Measurements from ENCODE around the gene BRF1. TPM values are rescaled to one million over a fixed set of nuclear protein-coding genes. Genes with fewer than 3 reads are reported as not detected.

Gene BRF1
- total and polyA plus RNA-seq, 2 of the 8 experiments (the other 6 are each of a cell fraction or from before 2014, with no cell fraction given): 7.7 to 18.3 TPM

DNA sequence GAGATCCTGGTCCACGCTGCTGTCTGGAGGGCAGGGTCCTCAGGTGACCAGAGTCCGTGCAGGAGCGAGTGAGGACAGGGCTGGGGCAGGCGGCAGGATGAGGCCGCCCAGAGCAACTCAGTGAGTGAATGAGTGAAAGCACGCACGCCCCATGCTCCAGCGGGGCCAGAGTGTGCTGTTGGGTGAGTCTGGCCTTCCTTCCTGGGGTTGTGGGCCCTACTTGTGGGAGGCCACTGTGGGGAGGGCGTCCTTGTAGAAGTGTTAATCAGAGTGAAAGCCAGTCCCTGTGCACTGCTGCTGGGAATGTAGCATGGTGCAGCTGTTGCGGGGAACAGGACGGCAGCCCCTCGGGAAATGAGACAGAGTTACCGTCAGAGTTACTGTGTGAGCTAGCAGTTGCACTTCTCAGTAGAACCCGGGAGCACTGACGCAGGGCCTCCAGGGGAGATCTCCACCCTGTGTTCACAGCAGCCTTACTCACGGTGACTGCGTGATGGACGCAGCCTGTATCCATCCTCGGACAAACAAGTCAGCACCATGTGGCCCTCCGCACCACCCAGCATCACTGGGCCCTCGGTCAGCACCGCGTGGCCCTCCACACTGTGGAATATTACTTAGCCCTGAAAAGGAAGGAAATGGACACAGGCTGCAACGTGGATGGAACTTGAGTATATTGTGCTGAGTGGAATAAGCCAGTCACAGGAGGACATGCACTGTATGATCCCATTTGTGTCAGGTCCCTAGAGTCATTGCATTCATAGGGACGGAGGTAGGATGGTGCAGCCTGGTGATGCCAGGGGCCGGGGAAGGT lies 35.9 kb upstream of the BRF1 start:
- peaks cover 19 to 46% of the 10 kb centered on the region in 2 experiments for H4K20me1 ChIP-seq (replicated peaks in 1 of 2; ENCODE audit: control insufficient read depth in 1 of 2, insufficient read depth in 2 of 2, low read length in 2 of 2)
- TF ChIP-seq KDM1A (IDR thresholded peaks at IDR 0.05; ENCODE audit: borderline replicate concordance, low read length) (peak; percentile 25; the same call in 1 of the 2 replicates), SUZ12 (IDR thresholded peaks at IDR 0.05; ENCODE audit: low read length) (no peak)
- peak overlapping the region; percentile 35; the same call in 1 of the 2 replicates for H2BK5ac ChIP-seq (ENCODE audit: low read depth, low read length)
- peaks cover 0 to 8% (median 1%) of the 10 kb centered on the region in 4 experiments; a peak in 3 of 7 replicates for H3K4me1 ChIP-seq (replicated peaks in 1 of 4; ENCODE audit: control insufficient read depth in 3 of 4, insufficient read depth in 4 of 4, low read length in 3 of 4)
- no peak overlapping the region for H2BK15ac ChIP-seq (ENCODE audit: low read length)
- H3K56ac ChIP-seq (replicated peaks; ENCODE audit: insufficient read length, low read depth, low read length): no peak overlapping the region
- no peak overlapping the region for H4K91ac ChIP-seq (replicated peaks; ENCODE audit: insufficient read length, low read length)
- no peaks in the 10 kb centered on the region for H3K27me3 ChIP-seq (replicated peaks in 1 of 4; ENCODE audit: control insufficient read depth in 3 of 4, extremely low read depth in 1 of 4, insufficient read depth in 3 of 4, low read length in 3 of 4)
- H3K23ac ChIP-seq (ENCODE audit: insufficient read length): no peak overlapping the region
- CTCF ChIA-PET (ENCODE audit: partially characterized antibody): interaction anchor here (0.8 to 1.1 kb wide), 3 partner anchors 9 to 35 kb away, joined by 3 to 4 read pairs (median 4); partner anchors contain the start of gene BRF1
- H3K27ac ChIP-seq (ENCODE audit: low read depth, low read length): no peak overlapping the region
- H3K14ac ChIP-seq (ENCODE audit: insufficient read length): no peak overlapping the region
- H3K23me2 ChIP-seq (ENCODE audit: low read depth, low read length): no peaks in the 10 kb centered on the region
- no peaks in the 10 kb centered on the region for H3K9me3 ChIP-seq (ENCODE audit: insufficient read depth in 2 of 2, low read depth in 1 of 2, low read length in 1 of 2)
- peaks cover 0 to 48% of the 10 kb centered on the region in 2 experiments; a peak in 2 of 4 replicates for H3K79me2 ChIP-seq (ENCODE audit: control insufficient read depth in 1 of 2, insufficient read depth in 2 of 2, low read length in 2 of 2)
- WGBS, 2 experiments (ENCODE audit: extremely low coverage in 1 of 2, insufficient coverage in 1 of 2, insufficient read length in 1 of 2, insufficient replicate concordance in 2 of 2, low coverage in 1 of 2, low lambda C conversion rate in 2 of 2, missing lambda C conversion rate in 1 of 2): 91% methylated on average over 26 of the region's 26 CpGs; no CpG with 5 or more reads in 1 of the 2 experiments
- H3K9ac ChIP-seq (replicated peaks in 1 of 4; ENCODE audit: extremely low read depth in 1 of 4, low read depth in 3 of 4, low read length in 3 of 4): no peak overlapping the region
- H2AK5ac ChIP-seq (ENCODE audit: low read depth, low read length): no peak overlapping the region
- H4K5ac ChIP-seq (ENCODE audit: insufficient read length, low read depth, low read length): no peak overlapping the region
- H3K18ac ChIP-seq (ENCODE audit: extremely low read depth, low read length): no peak overlapping the region
- no peak overlapping the region for H4K8ac ChIP-seq (ENCODE audit: extremely low read depth, insufficient read depth, low read length)
- no peak overlapping the region for H3K4me2 ChIP-seq (ENCODE audit: insufficient read depth in 1 of 2, low read depth in 2 of 2, low read length in 2 of 2)
- H3K4ac ChIP-seq (replicated peaks; ENCODE audit: insufficient read length, low read depth, low read length): no peak overlapping the region
- no peak for FAIRE-seq
- no peak overlapping the region for H2BK120ac ChIP-seq (replicated peaks; ENCODE audit: low read depth, low read length)
- no peak overlapping the region for H2BK20ac ChIP-seq (ENCODE audit: low read length)
- no peak overlapping the region for H2BK12ac ChIP-seq (ENCODE audit: low read depth, low read length)
- POLR2A ChIA-PET (ENCODE audit: partially characterized antibody): no interaction called here
- peaks cover 29% of the 10 kb centered on the region for H3K79me1 ChIP-seq (ENCODE audit: low read depth, low read length)
- H3K36me3 ChIP-seq (ENCODE audit: control insufficient read depth in 2 of 4, insufficient read depth in 4 of 4, low read length in 3 of 4): no peaks in the 10 kb centered on the region
- DNase-seq (ENCODE audit: low read depth in 1 of 2, low spot score in 2 of 2): no peak
- no peak overlapping the region for H2AFZ ChIP-seq (ENCODE audit: low read length)
- no peak overlapping the region for H3K4me3 ChIP-seq (ENCODE audit: extremely low read depth in 1 of 4, insufficient read depth in 2 of 4, low read depth in 3 of 4, low read length in 4 of 4)
